ENCODE results near the gene ADAMTS13. TPM values are rescaled to one million over a fixed set of nuclear protein-coding genes. Genes with fewer than 3 reads are reported as not detected.

Gene ADAMTS13
- total and polyA plus RNA-seq, 9 of the 15 experiments (the other 6 are each of a cell fraction or from before 2014, with no cell fraction given) = 0.03 to 0.20 (median 0.04) TPM; not detected in 4

- H4K20me1 ChIP-seq (replicated peaks; ENCODE audit: control insufficient read depth, insufficient read depth, low read length) = peaks cover 19% of the 10 kb centered on the region
- H3K79me2 ChIP-seq (ENCODE audit: control insufficient read depth, insufficient read depth, low read length) = no peaks in the 10 kb centered on the region
- H3K9me3 ChIP-seq (replicated peaks; ENCODE audit: control insufficient read depth, insufficient read depth, low read depth, low read length) = no peaks in the 10 kb centered on the region
- H3K27me3 ChIP-seq (ENCODE audit: control insufficient read depth in 2 of 2, insufficient read depth in 2 of 2, low read length in 2 of 2) = peaks cover 14 to 53% of the 10 kb centered on the region in 2 experiments
- no peak overlapping the region for H3K9ac ChIP-seq (ENCODE audit: insufficient read depth in 1 of 2, low read depth in 2 of 2, low read length in 2 of 2)
- intact Hi-C loops (cut with micrococcal nuclease) = no loop called here
- ChIA-PET CTCF (ENCODE audit: low intra/inter-chr PET ratio) (no interaction called here), POLR2A (interaction anchor here (1.0 kb wide), 2 partner anchors 101 to 128 kb away, joined by 3 to 4 read pairs; partner anchors contain the start of genes MED22 and RPL7A)
- TF ChIP-seq ZNF551 (CRISPR knock-in tag; IDR thresholded peaks at IDR 0.05) (no peak), CEBPG (CRISPR knock-in tag; IDR thresholded peaks at IDR 0.05) (no peak), CEBPG (tag; conservative IDR thresholded peaks at IDR 0.05 in 1 of 2, IDR thresholded peaks at IDR 0.05 in 1 of 2) (peak; percentile 58 to 60; a peak in 2 of 4 replicates), CEBPB (tag; IDR thresholded peaks at IDR 0.05) (peak; percentile 83)
- in situ Hi-C loops (cut with MboI) = no loop called here
- BruUV-seq (replicated peaks) = no TSS peak
- no peaks in the 10 kb centered on the region for H3K9me1 ChIP-seq (ENCODE audit: control insufficient read depth, insufficient read depth, low read length)
- H3K27ac ChIP-seq (ENCODE audit: extremely low read depth, low read depth, low read length) = no peak overlapping the region
- WGBS (ENCODE audit: insufficient coverage, low coverage, missing lambda C conversion rate) = 12% methylated on average over 25 of the region's 27 CpGs
- no peak overlapping the region for H3K4me2 ChIP-seq (ENCODE audit: insufficient read depth, low read length)
- no peak overlapping the region for H3K4me3 ChIP-seq
- ATAC-seq = no peak
- peaks cover 0 to 52% of the 10 kb centered on the region in 2 experiments; a peak in 3 of 5 replicates for H3K4me1 ChIP-seq (replicated peaks in 1 of 2; ENCODE audit: control insufficient read depth in 2 of 2, insufficient read depth in 2 of 2, low read length in 2 of 2)
- H2AFZ ChIP-seq (ENCODE audit: low read depth, low read length) = no peak overlapping the region
- no peak for FAIRE-seq
- DNase-seq (ENCODE audit: extremely low read depth in 1 of 4, low spot score in 3 of 4) = no peak
- H3K36me3 ChIP-seq (ENCODE audit: control insufficient read depth, insufficient read depth, low read length) = no peaks in the 10 kb centered on the region
These were observed 54.1 kb downstream of the ADAMTS13 start for GRCh38 chr9:133476036-133476931.

DNA sequence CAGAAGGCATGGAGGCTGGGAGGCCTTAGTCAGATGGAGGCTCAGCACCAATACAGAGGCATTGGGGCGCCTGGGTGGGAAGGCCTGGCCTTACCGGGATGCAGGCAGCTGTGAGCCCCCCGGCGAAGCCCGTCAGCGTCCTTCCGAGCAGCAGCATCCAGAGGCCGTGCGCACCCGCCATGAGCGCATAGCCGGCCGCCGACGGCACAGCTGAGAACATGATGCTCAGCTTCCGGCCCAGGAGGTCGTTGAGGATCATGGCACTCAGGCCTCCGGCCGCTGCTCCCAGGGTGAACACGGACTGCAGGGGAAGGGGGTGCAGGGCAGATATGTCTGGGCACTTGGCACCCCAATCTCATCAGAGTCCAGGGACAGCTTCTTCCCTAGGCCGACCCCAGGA lies 54.8 kb downstream of the ADAMTS13 start:
- ChIA-PET CTCF (ENCODE audit: low intra/inter-chr PET ratio) (no interaction called here), POLR2A (interaction anchor here (1.0 kb wide), 1 partner anchor 101 kb away, joined by 3 read pairs; no protein-coding TSS in a partner anchor)
- no peaks in the 10 kb centered on the region for H3K9me1 ChIP-seq (ENCODE audit: control insufficient read depth, insufficient read depth, low read length)
- H3K4me3 ChIP-seq = no peak overlapping the region
- no peaks in the 10 kb centered on the region for H3K9me3 ChIP-seq (replicated peaks; ENCODE audit: control insufficient read depth, insufficient read depth, low read depth, low read length)
- TF ChIP-seq HOMEZ (CRISPR knock-in tag; IDR thresholded peaks at IDR 0.05) (no peak), ZEB2 (IDR thresholded peaks at IDR 0.05) (no peak), TFAM (CRISPR knock-in tag; conservative IDR thresholded peaks at IDR 0.05) (no peak), JUNB (CRISPR knock-in tag; conservative IDR thresholded peaks at IDR 0.05) (no peak), ZNF282 (CRISPR knock-in tag; IDR thresholded peaks at IDR 0.05) (no peak), ZNF77 (CRISPR knock-in tag; IDR thresholded peaks at IDR 0.05) (no peak), TCFL5 (CRISPR knock-in tag; conservative IDR thresholded peaks at IDR 0.05) (no peak), MTA1 (IDR thresholded peaks at IDR 0.05; ENCODE audit: borderline replicate concordance) (no peak), TCF7 (IDR thresholded peaks at IDR 0.05; ENCODE audit: borderline replicate concordance) (no peak), PPARD (CRISPR knock-in tag; IDR thresholded peaks at IDR 0.05) (no peak)
- H3K4me2 ChIP-seq (ENCODE audit: insufficient read depth, low read length) = no peak overlapping the region
- no peak overlapping the region for H2AFZ ChIP-seq (ENCODE audit: low read depth, low read length)
- peaks cover 14 to 53% of the 10 kb centered on the region in 2 experiments for H3K27me3 ChIP-seq (ENCODE audit: control insufficient read depth in 2 of 2, insufficient read depth in 2 of 2, low read length in 2 of 2)
- no TSS peak for BruUV-seq (replicated peaks)
- no peak for DNase-seq (ENCODE audit: extremely low read depth in 1 of 4, low spot score in 3 of 4)
- H3K36me3 ChIP-seq (ENCODE audit: control insufficient read depth, insufficient read depth, low read length) = no peaks in the 10 kb centered on the region
- H3K4me1 ChIP-seq (replicated peaks in 1 of 2; ENCODE audit: control insufficient read depth in 2 of 2, insufficient read depth in 2 of 2, low read length in 2 of 2) = peaks cover 0 to 47% of the 10 kb centered on the region in 2 experiments; a peak in 3 of 5 replicates
- H3K79me2 ChIP-seq (ENCODE audit: control insufficient read depth, insufficient read depth, low read length) = no peaks in the 10 kb centered on the region
- 16% methylated on average over 18 of the region's 21 CpGs for WGBS (ENCODE audit: insufficient coverage, low coverage, missing lambda C conversion rate)
- H3K27ac ChIP-seq (ENCODE audit: extremely low read depth, low read depth, low read length) = no peak overlapping the region
- no peak for ATAC-seq
- intact Hi-C loops (cut with micrococcal nuclease) = no loop called here
- in situ Hi-C loops (cut with MboI) = no loop called here
- H3K9ac ChIP-seq (ENCODE audit: insufficient read depth in 1 of 2, low read depth in 2 of 2, low read length in 2 of 2) = no peak overlapping the region
- FAIRE-seq = no peak
- H4K20me1 ChIP-seq (replicated peaks; ENCODE audit: control insufficient read depth, insufficient read depth, low read length) = peaks cover 19% of the 10 kb centered on the region
